NOMO-1 treated with DMSO at 0.1 percent for 48 hours (cell line): ENCODE measurements around the gene RGPD5.
"Not testable (repeated sequence)": the region's sequence is repeated elsewhere in the genome, so short reads cannot be mapped to it uniquely, and the experiment has no call there.

Experiments
- DNase-seq: peaks from one replicate; lab custom pipeline; 2025; ENCODE audit not compliant: unreplicated experiment; lab: John Stamatoyannopoulos, UW

RGPD5 gene

DNA sequence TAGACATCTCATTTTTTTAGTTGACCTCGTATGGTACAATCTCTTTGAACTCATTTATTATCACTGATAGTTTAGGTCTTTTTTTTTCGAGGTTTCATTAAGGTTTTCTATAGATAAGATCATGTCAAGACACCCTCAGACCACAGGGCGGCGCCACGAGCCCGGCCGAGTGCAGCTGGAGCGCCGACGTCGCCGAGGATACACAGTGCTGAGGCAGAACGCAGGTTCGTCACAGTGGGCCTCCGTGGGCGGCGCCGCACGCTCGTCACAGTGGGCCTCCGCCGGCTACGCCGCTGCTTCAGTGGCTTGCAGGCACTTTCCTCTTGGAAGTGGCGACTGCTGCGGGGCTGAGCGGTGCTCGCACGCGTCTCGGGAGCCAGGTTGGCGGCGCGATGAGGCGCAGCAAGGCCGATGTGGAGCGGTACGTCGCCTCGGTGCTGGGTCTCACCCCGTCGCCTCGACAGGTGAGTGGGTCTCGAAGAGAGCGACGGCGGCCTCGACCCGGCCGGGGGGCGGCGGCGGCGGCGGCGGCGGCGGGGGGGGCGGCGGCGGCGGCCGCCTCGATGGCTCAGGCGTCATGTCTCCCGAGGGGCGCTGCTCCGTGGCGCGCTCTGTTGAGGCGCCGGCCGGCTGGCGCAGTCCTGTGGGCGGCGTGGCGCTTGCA lies at the start of gene RGPD5:
Gene RGPD5 (plus strand): TSS at position 232 of the 664 bp plus-strand sequence. CDS start 161 bp downstream, at position 393.
- DNase-seq, result not testable (repeated sequence)

DNA sequence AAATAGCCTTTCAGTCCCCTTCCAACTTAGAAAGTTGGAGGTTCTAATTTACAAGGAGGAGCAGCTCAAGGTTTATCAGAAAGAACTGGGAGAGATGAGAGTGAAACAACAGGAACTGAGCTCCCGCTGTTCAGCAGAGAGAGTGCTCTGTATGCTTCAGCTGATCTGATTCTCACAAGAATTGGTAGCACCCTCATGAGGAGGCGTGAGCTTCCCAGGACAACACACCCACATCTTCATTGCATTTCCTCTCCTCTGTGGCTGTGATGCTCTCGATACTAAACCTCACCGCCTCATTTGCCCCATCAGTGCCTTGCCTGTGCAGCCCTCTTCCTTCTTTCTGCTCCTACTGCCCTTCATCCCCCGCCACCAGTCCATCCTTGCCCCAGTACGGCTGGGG lies 42.5 kb upstream of the RGPD5 start:
- not testable (repeated sequence) for DNase-seq

- not testable (repeated sequence) for DNase-seq
Measured at GRCh38 chr2:109757163-109757824, 36.8 kb upstream of the RGPD5 start.

DNA sequence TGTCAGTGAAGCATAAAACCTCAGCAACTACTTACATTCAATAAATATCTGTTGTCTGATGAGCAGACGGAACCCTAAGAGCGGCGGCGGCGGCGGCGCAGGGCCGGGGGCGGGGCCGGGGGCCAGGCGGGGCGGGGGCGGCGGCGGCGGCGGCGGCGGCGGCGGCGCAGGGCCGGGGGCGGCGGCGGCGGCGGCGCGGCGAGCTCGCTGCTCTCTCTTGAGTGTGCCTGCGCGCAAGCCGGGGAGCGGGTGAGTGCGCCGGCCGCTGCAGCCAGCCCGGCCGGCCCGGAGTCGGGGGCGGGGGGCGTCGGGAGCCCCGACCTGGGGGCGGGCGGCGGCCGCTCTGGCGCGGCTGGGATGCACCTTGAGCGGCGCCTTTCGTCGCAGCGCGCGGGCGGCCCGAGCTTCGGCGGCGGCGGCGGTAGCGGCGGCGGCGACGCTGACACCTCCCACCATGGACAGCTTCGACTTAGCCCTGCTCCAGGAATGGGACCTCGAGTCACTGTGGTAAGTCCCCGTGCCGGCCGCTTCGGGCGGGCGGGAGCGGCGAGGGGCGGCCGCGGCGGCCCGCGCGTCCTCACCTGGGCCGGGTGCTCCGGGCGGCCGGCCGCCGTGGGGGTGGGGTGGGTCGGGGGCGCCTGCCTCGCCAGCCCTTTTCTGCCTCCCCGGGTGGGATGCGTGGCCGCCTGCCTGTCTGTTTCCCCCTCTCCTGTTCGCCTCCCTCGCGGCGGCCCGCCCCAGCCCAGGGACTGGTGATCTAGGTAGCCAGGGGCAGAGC lies 33.7 kb upstream of the RGPD5 start:
- DNase-seq, result not testable (repeated sequence)

DNA sequence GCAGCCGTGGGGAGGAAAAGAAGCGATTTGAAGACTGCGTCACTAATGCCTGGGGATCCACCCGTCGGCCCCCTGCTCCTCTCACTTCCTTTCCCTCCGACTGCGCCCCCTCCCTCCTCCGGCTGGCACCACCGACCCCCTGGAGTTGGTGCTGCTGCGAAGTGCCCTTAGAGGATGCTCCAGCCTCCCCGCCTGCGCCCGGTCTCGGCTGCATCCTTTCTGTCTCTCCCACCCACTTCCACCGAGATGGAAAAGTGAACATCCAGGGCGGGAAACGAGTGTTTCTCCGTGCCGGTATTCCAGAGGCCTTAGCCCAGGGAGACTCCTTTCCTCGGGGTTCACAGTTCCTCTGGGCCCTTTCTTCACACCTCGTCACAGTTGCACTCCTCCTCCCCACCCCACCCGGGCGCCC lies 33.1 kb upstream of the RGPD5 start:
- not testable (repeated sequence) for DNase-seq

DNA sequence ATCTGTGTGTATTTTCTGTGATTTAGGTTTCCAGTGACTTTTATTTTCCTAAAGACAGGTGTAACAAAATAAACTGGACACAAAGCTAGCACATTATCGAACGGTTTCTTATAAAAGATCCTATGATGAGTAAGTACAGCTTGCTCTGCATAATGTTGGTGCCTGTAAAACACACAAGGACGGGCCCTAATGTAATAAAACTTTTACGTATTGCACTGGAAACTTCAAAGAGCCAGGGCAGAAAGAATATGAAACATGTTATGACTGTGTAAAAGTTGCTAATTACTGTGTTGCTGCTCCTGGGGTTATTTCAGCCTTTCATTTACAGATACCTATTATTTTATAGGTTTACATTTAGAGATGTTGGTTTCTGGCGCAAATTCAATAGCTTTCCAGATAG lies 32.1 kb upstream of the RGPD5 start:
- not testable (repeated sequence) for DNase-seq

DNA sequence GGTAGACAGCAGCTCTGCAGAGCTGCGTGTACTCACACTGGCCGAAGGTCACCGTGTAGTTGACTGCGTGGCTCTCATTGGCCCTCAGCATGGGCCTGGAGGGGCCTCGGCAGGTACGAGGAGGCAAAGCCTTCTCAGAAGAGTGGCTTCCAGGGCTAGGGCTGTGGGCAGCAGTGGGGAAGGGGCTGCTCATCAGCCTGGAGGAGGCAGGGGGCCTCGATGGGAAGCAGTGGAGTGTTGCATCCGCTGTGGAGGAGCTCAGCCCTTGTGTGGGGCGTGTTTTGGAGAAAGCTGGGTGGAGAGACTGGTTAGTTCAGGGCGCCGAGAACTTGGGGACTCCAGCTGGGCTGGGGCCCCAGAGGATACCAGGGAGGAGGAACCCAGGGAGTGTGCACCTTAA lies 28.0 kb upstream of the RGPD5 start:
- DNase-seq, result not testable (repeated sequence)

DNA sequence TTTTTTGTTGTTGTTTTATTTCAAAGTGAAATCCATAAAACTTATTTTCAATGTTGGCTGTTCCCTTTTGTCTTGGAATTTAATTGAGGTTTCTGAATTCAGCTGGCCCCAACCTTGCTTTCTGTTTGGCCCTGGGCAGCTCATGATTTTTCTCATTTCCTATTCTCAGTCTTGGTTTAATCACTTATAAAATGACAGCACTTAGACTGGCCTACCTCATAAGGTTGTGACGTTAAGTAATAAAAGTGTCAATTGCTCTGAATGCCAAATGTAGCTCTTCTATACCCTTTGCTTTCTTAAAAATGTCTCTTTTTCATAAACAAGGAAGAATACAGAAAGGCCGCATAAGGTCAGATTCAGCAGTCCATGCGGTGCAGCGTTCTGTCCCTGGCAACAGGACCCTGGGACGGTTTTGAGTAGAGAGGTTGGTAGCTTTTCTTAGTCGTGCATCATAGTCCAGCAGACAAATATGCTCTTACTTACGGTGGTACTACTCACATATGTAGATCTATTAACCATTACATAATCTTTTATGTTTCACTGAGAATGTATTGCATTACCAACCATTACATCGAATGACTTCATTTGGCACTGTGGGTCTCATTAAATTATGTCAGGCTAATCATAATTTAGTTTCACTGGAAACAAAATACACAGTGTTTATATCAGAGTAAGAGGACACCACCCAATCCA lies 27.1 kb upstream of the RGPD5 start:
- DNase-seq, result not testable (repeated sequence)

GRCh38 chr2:109768934-109769333 lies 25.2 kb upstream of the RGPD5 start:
- not testable (repeated sequence) for DNase-seq

- DNase-seq, result not testable (repeated sequence)
Measured at GRCh38 chr2:109779118-109779517, 15.0 kb upstream of the RGPD5 start.

DNA sequence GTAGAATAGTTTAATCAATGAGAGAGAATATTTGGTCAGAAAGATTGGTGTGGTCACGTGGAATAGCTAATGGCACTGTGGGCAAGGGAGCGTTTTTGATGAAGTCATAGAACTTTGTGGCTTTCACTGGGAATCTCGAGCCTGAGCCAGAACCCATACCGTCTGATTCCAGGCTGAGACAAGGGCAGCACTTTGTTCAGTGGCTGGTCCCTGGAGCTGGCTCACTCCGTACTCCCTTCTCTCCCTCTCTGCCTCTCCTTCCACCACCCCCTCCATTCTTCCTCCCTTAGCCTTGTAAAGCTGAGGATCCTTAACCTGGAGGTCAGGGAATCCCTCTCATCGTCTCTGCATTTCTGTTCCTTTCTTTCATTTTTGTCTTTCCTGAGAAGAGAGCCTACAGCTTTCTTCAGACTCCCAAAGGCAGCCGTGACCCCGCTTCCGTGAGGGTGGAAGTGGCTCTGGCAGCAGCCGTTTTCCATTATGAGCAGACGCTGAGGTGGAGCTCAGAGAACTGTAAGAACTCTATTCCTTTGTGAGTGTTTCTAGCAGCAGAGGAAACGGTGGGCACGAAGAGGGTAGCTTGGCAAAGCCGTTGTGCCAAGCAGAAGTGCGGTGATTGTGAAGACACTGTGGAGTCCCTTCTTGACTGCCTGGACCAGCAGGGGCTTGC lies 12.8 kb upstream of the RGPD5 start:
- DNase-seq, result not testable (repeated sequence)

GRCh38 chr2:109782446-109782993 lies 11.6 kb upstream of the RGPD5 start:
- not testable (repeated sequence) for DNase-seq

- not testable (repeated sequence) for DNase-seq
Measured at GRCh38 chr2:109791530-109792279, 2.4 kb upstream of the RGPD5 start.

GRCh38 chr2:109792659-109793058 lies 1.4 kb upstream of the RGPD5 start:
- not testable (repeated sequence) for DNase-seq

DNA sequence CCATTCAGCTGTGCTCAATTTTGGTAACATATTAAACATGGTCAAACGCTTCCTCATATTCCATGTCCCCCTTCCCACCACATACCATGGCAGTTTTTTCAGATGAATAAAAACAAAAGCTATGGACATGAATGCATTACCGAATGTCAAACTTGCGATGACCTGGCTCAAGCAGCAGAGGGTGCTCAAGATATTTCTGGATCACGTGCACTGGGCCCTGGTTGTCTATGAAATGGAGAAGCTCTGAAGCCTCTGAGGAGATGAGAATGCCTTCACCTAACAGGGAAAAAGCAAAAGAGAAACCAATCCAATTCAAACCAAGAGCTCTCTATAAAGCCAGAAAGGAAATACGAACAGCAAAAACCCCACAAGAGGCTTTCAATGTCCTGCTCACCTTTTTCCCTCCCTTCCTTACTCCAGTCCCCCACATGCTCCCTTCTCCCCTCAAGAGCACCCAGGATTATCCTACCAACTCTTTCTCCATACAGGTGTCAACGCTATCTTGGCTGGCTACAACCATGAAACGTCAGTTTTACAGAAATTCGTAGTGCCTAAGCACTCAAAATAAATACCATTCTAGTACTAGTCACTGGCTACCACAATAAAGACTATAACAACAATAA lies 77.1 kb downstream of the RGPD5 start:
- not testable (repeated sequence) for DNase-seq

DNA sequence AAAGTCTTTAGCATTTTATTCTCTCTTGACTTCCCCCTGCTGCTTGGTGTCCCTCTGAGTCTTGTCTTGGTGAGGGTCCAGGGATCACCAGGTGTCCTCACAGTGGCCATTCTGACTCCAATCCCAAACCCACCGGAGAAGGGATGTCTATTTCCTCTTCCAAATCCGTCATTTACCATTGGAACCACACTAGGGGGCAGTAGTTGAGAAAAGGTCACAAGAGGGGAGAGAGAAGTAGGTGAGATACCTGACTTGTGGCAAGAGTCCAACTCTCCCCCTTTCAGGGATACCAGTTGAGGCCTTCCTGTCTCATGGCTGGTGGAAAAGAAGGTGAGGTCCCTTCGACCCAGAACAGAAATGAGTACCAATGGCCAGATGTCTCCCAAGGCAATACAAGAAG lies 82.5 kb downstream of the RGPD5 start:
- DNase-seq, result not testable (repeated sequence)

DNA sequence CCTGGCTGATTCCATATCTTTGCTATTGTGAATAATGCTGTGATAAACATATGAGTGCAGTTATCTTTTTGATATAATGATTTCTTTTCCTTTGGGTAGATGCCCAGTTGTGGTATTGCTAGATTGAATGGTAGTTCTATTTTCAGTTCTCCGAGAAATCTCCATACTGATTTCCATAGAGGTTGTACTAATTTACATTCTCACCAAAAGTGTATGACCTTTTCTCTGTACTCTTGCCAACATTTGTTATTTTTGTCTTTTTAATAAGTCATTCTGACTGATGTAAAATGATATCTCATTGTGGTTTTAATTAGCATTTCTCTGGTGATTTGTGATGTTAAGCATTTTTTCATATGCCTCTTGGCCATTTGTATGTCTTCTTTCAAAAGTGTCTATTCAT lies 88.0 kb downstream of the RGPD5 start:
- DNase-seq, result not testable (repeated sequence)

DNA sequence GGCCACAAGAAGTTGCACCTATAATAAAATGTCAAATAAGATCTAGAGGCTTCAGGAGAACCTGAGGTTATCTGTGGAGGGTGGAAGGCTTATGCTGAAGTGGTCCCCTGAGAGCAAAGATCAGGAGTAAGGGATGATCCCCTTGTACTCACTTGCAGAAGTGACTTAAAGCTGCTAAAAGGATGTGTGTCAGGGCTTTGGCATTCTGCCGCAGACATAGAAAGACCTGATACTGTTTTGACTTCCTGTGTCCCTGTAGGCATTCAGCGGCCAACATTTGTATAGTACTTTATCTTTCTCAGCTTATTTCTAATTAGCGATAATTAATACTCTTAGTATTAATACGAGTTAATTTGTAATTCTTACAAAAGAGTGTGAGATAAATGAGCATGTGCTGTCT lies 94.3 kb downstream of the RGPD5 start:
- not testable (repeated sequence) for DNase-seq

- DNase-seq, result not testable (repeated sequence)
Measured at GRCh38 chr2:109889909-109890308, 95.8 kb downstream of the RGPD5 start.
